IPS DF 19.7 (cell line): ENCODE results near the gene CD82.
"Not testable (repeated sequence)": the region's sequence is repeated elsewhere in the genome, so short reads cannot be mapped to it uniquely, and the experiment has no call there.

ENCODE experiments used
- DNase-seq: peaks from one replicate; pipeline ENCODE4 v3.0.0-alpha.2; 2013; ENCODE audit warnings: low read depth, low spot score

Gene CD82

DNA sequence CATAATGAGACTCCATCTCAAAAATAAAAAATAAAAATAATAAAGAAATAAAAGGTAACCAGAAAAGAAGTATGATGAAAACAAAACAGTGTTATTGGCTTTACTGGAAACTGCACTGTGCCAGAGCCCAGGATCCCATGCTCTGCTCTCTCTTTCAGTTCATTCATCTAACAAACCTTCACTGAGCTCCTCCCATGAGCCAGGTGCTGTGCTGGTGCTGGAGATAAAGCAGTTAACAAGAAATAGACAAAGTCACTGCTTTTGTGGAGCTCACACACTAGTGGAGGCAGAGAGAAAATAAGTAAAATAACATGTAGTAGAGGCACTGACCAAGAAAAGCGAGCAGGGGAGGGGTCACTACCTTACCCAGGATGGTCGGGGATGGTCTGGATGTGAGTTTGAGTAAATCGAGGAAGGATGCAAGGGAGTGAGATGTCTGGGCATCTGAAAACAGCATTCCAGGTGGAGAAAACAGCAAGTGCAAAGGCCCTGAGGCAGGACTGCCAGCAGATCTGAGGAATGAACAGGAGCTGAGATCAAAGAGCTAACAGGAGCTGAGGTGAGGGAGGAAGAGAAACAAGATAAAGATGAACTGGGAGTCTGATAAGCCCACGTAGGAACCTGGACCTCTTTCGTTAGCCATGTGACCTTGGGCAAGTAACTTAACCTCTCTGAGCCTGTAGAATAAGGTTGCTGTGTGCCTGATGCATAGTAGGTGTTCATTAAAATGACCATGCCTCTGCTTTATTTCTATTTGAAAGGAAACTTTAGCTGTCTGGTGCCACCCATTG, 31.3 kb upstream of the CD82 start:
- DNase-seq = no peak

DNA sequence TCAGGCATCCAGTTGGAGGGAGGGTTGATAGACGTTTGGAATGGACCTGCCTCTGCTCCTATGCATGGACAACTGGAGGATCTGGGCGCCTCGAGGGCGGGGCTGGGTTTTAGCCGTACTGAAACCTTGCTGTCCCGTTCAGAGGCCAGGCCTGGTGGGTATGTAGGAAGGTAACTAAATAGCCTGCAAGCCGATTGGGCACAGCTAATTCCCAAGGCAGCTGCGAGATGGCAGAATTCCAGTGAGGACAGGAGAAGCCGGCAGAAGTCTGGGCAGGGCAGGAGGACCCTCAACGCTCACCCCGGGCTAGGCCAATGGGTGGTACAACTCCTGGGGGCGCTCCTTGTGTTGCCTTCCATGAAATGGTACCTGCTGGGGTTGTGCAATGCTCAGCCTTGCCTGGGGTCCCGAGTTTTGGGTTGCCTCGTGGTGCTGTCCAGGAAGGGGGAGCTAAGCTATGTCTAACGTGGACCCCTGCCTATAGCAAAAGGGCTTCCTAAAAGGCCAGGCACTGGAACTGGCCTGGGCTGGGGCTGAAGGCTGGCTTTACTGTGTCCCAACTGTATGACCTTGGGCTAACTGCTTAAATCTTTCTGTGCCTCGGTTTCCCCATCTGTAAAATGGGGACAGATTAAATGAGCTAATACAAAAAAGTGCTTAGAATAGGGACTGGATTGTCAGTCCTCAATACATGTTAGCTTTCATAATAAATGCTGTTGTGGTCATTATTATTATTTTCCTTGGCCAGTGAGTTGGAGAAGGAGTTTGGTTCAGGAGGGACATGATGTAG, 30.1 kb upstream of the CD82 start:
- no peak for DNase-seq

DNA sequence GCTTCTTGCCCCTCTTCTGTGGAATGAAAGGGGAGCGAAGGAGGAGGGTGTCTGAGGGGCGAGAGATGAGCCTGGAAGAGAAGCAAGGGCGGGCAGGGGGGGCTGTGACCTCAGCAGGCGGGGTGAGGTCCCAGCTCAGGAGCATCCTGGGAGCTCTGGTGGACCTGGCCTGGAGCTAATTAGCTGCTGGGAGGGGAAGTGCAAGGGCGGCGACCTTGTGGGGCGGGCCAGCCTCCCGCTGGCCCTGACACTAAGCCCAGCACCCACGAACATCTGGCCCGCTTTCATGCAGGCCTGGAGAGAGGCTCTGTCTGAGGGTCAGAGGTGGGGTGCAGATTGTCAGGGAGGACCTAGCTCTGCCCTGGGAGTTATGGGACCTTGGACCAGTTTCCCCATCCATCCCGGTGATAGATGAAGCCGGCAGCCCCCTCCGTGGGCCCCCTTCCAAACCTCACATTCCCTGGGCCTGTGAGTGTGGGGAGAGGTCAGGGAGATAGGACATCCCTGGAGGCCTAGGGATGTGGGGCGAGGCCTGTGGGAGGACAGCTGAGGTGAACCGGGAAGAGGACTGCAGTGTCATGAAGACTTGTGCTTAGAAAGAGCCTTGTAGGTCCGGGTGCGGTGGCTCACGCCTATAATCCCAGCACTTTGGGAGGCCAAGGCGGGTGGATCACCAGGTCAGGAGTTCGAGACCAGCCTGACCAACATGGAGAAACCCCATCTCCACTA, 28.5 kb upstream of the CD82 start:
- DNase-seq = no peak

DNA sequence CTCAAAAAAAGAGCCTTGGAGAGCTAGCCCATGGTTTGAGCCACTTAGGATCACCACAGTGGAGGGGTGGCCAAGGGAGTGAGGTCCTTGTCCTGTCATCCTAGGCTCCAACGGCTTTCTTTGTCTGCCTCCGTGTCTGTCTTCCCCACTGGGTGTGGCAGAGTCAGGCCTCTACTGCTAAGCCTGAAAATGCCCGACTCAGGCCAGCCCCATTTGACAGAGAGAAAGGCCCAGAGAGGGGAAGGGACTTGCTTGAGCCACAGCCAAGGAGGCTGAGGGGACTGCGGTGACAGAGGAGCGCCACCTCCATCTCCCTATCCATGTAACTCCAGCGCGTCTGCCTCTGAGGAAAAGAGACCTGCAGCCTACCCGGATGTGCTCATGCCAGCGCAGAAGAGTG, 27.8 kb upstream of the CD82 start:
- no peak for DNase-seq

DNA sequence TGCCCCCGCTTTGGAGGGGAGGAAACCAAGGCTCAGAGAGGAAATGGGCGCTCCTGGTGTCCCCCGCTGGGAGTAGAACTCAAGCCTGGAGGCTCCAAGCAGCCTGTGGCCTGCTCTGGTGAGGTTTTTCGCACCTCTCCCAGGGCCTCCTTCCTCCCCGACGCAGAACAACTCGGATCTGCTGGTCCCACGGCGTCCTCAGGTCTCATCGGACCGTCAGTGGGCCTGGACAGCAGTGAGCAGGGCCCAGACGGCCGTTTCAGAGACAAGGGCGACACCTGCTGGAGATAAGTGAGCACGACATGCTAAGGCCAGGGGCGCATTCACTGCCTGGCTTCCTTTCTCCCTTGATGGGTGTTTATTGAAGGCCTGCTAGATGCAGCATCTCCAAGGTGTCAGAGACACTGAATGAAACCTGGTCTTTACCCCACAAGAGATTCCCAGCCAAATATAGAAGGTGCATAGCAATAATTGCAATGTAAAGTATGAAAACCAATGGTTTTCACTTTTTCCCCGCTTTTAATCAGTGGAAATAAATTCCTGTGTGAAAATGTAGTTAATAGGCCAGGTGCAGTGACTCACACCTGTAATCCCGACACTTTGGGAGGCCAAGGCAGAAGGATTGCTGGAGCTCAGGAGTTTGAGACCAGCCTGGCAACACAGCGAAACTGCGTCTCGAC, 26.9 kb upstream of the CD82 start:
- DNase-seq = peak; percentile 30

GRCh38 chr11:44539971-44540370, 25.5 kb upstream of the CD82 start:
- no peak for DNase-seq

- no peak for DNase-seq
These were observed 24.8 kb upstream of the CD82 start for GRCh38 chr11:44540667-44541066.

DNA sequence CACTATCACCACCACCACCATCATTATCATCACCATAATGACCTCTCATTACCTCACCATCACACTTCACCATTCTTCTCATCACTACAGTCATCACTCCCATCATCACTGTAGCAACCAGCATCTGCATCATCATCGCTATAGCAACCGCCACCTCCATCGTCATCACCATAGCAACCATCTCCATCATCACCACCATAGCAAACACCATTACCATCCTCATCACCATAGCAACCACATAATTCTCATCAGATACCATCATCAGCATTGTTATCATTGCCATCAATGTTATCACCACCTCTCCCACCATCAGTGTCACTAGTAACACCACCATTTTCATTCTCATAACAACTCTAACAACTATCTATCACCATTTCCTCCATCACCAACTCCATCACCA, 23.1 kb upstream of the CD82 start:
- DNase-seq = no peak

GRCh38 chr11:44546984-44547383, 18.5 kb upstream of the CD82 start:
- DNase-seq = not testable (repeated sequence)

DNA sequence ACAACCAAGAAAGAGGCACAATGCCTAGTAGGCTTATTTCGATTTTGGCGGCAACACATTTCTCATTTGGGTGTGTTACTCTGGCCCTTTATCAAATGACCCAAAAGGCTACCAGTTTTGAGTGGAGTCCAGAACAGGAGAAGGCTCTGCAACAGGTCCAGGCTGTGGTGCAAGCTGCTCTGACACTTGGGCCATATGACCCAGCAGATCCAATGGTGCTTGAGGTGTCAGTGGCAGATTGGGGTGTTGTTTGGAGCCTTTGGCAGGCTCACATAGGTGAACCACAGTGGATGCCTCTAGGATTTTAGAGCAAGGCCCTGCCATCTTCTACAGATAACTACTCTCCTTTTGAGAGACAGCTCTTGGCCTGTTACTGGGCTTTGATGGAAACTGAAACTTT, 17.9 kb upstream of the CD82 start:
- not testable (repeated sequence) for DNase-seq

DNA sequence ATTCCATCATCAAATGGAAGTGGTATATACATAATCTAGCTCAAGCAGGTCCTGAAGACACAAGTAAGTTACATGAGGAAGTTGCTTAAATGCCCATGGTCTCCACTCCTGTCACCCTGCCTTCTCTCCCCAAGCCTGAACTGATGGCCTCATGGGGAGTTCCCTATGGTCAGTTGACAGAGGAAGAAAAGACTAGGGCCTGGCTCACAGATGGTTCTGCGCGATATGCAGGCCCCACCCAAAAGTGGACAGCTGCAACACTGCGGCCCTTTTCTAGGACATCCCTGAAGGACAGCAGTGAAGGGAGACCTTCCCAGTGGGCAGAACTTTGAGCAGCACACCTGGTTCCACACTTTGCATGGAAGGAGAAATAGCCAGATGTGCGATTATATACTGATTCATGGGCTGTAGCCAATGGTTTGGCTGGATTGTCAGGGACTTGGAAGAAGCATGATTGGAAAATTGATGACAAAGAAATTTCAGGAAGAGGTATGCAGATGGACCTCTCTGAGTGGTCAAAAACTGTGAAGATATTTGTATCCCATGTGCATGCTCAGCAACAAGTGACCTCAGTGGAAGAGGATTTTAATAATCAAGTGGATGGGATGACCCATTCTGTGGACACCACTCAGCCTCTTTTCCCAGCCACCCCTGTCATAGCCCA, 17.3 kb upstream of the CD82 start:
- no peak for DNase-seq

- DNase-seq = not testable (repeated sequence)
These were observed 16.3 kb upstream of the CD82 start for GRCh38 chr11:44548961-44549749.

GRCh38 chr11:44550123-44550522, 15.3 kb upstream of the CD82 start:
- DNase-seq = no peak

DNA sequence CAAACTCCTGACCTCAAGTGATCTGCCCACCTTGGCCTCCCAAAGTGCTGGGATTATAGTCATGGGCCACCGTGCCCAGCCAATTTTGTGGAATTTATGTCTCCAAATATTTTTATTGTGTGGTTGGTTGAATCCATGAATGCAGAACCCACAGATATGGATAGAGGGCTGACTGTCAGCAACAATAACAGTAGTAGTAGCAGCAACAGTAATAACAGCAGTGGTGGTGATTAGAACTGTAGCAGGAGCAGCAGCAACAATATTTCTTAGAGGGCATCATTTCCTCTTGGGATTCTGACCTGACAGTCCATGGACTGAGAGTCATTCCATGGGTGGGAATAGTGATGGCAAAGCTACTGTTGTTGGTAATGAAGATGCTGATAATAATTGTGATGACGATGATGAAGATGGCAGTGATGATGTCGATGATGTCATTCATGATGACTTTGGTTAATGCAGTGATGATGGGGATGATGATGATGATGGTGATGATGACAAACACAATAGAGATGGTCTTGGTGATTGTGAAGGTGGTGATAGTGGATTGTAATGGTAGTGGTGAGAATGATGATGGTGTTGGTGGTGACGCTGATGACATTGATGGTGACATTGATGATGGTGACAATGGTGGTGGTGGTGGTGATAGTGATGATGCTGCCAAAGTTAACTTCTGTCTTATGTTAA, 13.9 kb upstream of the CD82 start:
- no peak for DNase-seq

DNA sequence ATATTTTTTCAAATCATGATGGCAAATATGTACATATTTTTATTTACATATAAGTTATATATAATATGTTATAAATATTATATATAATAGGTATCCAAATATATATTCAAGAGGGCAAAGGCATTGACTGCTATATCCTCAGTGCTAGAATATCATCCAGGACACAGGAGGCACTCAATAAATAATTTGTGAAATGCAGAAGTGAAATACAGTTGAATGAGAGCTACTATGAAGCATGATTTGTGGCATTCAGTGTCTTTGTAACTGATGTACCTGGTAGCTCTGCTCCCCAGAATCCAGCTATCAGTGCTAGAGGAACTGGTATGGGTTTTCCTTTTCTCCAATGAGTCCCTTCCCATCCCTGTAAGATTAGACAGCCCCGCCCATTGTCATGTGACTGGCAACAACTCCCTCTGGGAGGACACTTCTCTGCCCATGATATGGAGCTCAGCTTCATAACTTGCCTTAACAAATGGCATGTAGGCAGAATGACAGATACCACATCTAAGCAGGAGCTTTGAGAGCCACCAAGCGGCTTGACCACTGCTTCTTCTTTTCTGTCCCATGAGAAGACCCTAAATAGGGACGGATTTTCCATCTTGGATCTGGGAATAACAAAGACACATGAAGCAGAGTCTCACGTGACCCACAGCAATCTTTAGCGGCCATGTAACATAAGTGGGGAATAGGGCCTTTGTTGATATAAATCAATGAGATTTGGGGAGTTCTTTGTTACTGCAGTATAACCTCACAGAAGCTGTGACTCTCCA, 10.2 kb upstream of the CD82 start:
- DNase-seq = no peak

DNA sequence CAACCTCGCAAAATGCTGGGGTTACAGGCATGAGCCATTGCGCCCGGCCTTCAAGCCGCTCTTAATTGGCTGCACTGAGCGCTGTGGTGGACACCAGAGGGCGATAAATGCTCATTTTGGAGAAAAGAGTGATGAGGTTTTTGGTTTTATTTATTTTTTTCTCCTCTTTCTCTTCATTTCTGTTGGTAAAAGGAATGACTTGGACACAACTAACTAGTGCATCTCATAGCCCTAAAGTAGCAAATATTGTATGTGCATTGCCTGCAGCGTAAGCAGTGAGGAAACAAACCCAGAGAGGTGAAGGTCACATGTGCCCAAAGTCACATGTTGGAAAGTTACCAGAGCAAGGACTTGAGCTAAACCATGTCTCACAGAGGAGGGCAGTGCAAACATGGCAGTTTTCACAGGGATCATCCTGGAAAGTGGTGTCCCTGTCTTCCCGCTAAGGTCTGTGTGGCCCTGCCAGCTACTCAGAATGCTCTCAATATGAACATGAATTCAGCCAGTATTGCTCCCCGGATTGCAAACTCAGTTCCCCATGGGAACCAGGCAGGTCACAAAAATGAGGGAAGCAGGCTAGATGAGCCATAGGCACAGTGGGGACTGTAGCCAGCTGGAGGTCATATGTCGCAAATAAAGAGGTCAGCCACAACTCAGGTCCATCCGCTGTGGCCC, 8.6 kb upstream of the CD82 start:
- no peak for DNase-seq

GRCh38 chr11:44557464-44557863, 8.0 kb upstream of the CD82 start:
- DNase-seq = no peak

- peak; percentile 94 for DNase-seq
These were observed 6.1 kb upstream of the CD82 start for GRCh38 chr11:44559207-44559939.
